ENCODE results near the gene SFXN4.
"Not testable (repeated sequence)": the region's sequence is repeated elsewhere in the genome, so short reads cannot be mapped to it uniquely, and the experiment has no call there.

SFXN4 gene

GRCh38 chr10:119105155-119105554 is 60.4 kb downstream of the SFXN4 start:
- no peak for DNase-seq

DNA sequence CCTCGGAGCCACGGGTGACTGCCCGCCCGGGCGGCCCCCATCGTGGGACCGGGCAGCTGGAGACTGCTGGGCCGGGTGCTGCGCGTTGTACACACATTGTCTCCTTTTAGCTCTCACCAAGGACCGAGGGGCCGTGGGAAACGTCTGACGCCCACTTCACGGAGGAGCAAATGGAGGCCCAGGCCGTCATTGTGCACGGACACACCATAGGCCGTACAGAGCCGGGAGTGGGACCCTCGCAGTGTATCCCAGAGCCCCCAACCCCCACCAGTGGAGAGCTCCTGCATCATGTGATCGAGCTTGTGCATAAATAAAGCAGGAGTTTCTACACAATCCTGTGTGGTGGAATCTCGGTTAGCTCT is 60.9 kb downstream of the SFXN4 start:
- DNase-seq, result no peak

DNA sequence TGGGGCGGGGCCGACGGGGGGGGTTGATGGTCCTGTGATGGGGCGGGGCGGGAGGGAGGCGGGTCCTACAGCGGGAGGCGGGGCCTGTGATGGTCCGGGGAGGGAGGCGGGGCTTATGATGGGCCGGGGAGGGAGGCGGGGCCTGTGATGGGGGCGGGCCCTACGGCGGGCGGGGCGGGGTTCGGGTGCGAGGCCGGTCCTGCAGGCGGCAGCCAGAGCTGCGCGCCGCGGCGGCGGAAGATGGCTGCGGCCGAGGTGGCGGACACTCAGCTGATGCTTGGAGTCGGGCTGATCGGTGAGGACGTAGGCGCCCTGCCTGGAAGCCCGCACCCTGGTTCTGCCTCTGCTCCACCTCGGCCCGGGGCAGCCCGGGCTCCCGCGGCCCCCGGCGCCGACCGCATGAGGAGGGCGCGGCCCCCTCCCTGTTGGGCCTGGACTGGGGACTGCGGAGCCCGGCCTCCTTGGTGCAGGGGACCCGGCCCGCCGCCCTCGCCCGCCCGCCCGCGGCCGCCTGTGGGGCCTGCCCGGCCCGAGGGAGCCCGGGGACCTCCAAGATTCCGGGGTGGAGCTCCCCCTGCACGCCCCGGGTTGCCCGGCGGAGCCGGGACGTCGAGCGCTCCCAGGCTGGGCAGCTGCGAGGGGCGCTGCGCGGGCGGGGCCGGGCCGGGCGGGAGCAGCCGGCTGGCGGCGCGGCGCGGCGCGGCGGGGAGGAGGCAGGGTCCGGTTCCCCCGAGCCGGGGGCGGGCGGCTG is 61.4 kb downstream of the SFXN4 start, which contains the start of gene DENND10:
DENND10 (plus strand) TSS at position 211 of the 751 bp plus-strand sequence; CDS start at position 241, 30 bp downstream.
- DNase-seq, result peak; percentile 22

DNA sequence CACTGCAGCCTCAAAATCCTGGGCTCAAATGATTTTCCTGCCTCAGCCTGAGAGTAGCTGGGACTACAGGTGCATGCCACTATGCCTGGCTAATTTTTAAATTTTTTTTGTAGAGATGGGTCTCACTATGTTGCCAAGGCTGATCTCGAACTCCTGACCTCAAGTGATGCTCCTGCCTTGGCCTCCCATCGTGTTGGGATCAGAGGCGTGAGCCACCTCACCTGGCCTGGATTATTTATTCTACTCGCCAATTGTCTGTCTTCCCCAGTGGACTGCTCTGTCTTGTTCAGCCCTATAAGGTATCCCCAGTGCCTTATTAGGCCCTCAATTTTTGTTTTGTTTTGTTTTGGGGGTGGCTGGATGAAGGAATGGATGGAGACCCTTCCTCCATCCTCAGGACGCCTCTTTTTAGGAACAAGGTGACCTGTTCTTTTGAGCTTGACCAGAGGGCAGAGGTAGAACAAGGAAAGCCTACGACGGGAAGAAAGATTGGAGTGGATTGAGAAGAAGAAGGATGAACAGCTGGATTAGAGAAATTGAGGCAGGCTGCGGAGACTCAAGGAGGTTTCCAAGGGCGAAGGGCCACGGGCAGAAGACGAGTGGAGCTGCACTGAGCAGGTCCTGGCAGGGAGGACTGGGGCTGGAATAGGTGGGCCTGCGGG is 62.1 kb downstream of the SFXN4 start:
- no peak for DNase-seq

GRCh38 chr10:119101366-119102098 is 64.0 kb downstream of the SFXN4 start:
- DNase-seq, result no peak

DNA sequence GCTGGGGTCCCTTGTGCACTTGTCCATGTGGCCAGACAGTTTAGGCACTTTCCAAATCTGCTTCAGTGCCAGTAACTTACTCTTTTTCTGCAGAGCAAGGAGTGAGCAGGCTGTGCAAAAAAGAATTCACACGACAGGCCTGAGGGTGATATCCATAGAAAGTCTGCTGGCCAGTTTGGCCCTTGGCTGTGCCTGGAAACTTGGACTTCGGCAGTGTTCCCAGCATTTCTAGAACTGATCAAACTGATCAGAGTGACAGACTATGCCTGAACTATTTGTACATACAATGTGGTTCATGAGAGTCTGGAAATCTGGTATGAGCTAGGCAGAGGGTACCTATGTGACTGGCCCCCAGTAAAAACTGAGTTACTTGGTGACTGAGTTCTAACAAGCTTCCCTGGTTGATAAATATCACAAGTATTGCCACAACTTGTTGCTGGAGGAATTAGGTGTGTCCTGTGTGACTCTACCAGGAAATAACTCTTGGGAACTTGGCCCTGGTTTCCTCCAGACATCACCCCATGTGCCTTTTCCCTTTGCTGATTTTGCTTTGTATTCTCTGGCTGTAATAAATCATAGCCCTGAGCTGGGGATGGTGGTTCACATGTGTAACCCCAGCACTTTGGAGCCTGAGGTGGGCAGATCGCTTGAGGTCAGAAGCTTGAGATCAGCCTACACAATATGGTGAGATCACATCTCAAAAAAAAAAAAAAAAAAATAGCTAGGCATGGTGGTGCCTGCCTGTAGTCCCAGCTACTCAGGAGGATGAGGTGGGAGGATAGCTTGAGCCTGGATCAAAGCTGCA is 64.9 kb downstream of the SFXN4 start:
- DNase-seq, result no peak

- no peak for DNase-seq
Observed at GRCh38 chr10:119098576-119098975, 66.9 kb downstream of the SFXN4 start.

- DNase-seq, result not testable (repeated sequence)
Observed at GRCh38 chr10:119096641-119097415, 68.7 kb downstream of the SFXN4 start.

DNA sequence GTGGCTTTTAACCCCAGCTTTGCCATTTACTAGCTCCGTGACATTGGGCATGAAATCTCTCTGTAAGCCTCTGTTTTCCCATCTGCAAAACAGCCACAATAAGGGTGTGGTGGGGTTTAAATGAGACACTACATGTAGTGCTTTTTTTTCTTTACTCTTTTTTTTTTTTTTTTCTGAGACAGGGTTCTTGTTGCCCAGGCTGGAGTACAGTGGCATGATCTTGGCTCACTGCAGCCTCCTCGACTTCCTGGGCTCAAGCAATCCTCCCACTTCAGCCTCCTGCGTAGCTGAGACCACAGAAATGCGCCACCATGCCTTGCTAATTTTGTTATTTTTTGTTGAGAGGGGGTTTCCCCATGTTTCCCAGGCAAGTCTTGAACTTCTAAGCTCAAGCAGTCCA is 69.9 kb downstream of the SFXN4 start:
- DNase-seq, result no peak

DNA sequence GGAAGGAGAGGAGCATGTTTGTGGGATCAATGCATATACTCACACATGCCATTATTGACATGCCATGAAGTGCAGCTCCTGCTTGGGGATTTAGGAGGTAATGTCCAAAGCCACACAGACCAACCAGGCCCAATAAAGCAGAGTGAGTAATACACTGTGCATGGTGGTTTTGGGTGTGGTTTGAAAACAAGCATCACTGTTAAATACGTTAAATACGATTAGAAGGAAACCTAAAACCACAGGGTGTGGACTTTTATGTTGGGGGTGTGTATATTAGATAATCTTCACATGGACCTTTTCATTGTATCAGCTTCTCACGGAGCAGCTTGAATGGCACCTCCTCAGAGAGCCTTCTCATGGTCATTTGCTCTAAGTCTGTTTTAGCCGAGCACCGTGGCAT is 74.5 kb downstream of the SFXN4 start:
- no peak for DNase-seq
